ENCODE results near the gene ANKZF1.

- no peak for TF ChIP-seq PATZ1 (CRISPR knock-in tag; IDR thresholded peaks at IDR 0.05; ENCODE audit: borderline replicate concordance)
- TF ChIP-seq RARB (CRISPR knock-in tag; IDR thresholded peaks at IDR 0.05) = no peak
- no peak for TF ChIP-seq SNAI2 (CRISPR knock-in tag; IDR thresholded peaks at IDR 0.05)
- no peak for TF ChIP-seq TCF4 (CRISPR knock-in tag; IDR thresholded peaks at IDR 0.05; ENCODE audit: borderline replicate concordance)
- TF ChIP-seq, protein P1, sequence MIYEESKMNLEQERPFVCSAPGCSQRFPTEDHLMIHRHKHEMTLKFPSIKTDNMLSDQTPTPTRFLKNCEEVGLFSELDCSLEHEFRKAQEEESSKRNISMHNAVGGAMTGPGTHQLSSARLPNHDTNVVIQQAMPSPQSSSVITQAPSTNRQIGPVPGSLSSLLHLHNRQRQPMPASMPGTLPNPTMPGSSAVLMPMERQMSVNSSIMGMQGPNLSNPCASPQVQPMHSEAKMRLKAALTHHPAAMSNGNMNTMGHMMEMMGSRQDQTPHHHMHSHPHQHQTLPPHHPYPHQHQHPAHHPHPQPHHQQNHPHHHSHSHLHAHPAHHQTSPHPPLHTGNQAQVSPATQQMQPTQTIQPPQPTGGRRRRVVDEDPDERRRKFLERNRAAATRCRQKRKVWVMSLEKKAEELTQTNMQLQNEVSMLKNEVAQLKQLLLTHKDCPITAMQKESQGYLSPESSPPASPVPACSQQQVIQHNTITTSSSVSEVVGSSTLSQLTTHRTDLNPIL (CRISPR knock-in tag; IDR thresholded peaks at IDR 0.05; ENCODE audit: low read depth) = no peak
- no peak for TF ChIP-seq TOX (CRISPR knock-in tag; IDR thresholded peaks at IDR 0.05; ENCODE audit: borderline replicate concordance)
- no peak for TF ChIP-seq ZNF565 (CRISPR knock-in tag; conservative IDR thresholded peaks at IDR 0.05; ENCODE audit: low read depth)
- no peak for TF ChIP-seq OSR1 (CRISPR knock-in tag; IDR thresholded peaks at IDR 0.05)
- TF ChIP-seq CSDC2 (CRISPR knock-in tag; IDR thresholded peaks at IDR 0.05) = no peak
- TF ChIP-seq ARNTL (CRISPR knock-in tag; IDR thresholded peaks at IDR 0.05; ENCODE audit: borderline replicate concordance, low read depth) = no peak
- TF ChIP-seq ISL1 (CRISPR knock-in tag; IDR thresholded peaks at IDR 0.05) = no peak
- TF ChIP-seq ZFP30 (CRISPR knock-in tag; IDR thresholded peaks at IDR 0.05) = no peak
- no peak for TF ChIP-seq ZC3H10 (CRISPR knock-in tag; IDR thresholded peaks at IDR 0.05)
- TF ChIP-seq CSRNP3 (CRISPR knock-in tag; IDR thresholded peaks at IDR 0.05) = no peak
Measured at GRCh38 chr2:219279916-219280516, 50.4 kb downstream of the ANKZF1 start.

Data from SK-N-SH treated with all-trans-retinoic acid at 6 μM for 48 hours (cell line).